Peyer's patch (tissue), 4 donors: ENCODE results near the gene RASGRP3.

ENCODE experiments used
- CTCF ChIP-seq, 6 experiments: fragments of 450-650 bp in 4 of 6; fragments of 200-600 bp in 2 of 6; sonication (generic) in 1 of 6; IDR thresholded peaks; one replicate each; pipeline ENCODE4 v1.5.1; 2017 to 2019; ENCODE audit warnings: antibody characterized with exemption in 6 of 6, mild to moderate bottlenecking in 3 of 6, moderate library complexity in 1 of 6
- POLR2A ChIP-seq, 2 donors: fragments of 450-650 bp; IDR thresholded peaks; one replicate each; pipeline ENCODE4 v1.5.1; 2017; ENCODE audit warnings: antibody characterized with exemption in 2 of 2, mild to moderate bottlenecking in 2 of 2, moderate library complexity in 2 of 2

DNA sequence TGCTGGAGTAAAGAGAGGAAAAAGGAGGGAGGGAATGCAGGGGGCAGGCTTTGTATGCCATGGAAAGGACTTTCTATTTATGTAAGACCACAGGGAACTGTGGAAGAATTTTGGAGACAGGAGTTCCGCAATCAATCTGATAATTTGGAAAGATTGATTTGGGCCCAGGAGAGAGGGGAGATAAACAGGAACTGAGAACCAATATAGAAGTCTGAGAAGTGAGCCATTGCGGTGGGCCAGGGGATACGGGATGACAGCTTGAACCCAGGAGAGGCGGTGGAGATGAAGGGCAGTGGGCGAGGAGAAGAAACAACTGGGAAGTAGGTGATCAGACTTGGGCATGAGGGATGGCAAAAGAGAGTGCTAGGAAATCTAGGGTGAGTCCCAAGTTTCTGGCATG, 23.7 kb downstream of the RASGRP3 start:
- TF ChIP-seq CTCF (IDR thresholded peaks at IDR 0.05) (no peak), POLR2A (IDR thresholded peaks at IDR 0.05) (no peak)
